Mammary epithelial cell (primary cell): ENCODE measurements around the gene PCMTD2.

ENCODE experiments used
- EZH2 ChIP-seq: IDR thresholded peaks from 2 replicates; pipeline ENCODE4 v1.6.1; 2012; ENCODE audit warnings: low read length, inconsistent platforms, borderline replicate concordance
- TF ChIP-seq, protein P1 (sequence below), 2 donors: IDR thresholded peaks in 1 of 2; conservative IDR thresholded peaks in 1 of 2; 2 replicates each; pipeline ENCODE4 v1.5.1; 2011 to 2012; ENCODE audit warnings: inconsistent platforms in 2 of 2, low read length in 2 of 2, mild to moderate bottlenecking in 2 of 2, control low read depth in 1 of 2, low read depth in 1 of 2; ENCODE audit not compliant: insufficient read depth in 1 of 2; ENCODE audit errors: extremely low read depth in 1 of 2

DNA sequence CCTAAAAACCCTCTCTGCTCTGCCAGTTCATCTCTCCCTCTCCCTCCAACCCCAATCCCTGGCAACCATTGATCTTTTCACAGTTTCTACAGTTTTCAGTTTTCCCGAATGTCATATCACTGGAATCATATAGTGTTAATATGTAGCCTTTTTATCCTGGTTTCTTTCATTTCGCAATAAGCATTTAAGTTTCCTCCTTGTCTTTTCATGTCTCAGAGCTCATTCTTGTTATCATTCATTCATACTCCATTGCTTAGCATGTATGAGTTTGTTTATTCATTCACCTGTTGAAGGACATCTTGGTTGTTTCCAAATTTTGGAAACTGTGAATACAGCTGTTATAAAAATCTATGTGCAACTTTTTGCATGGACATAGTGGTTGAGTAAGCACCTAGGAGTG is 5.5 kb upstream of the PCMTD2 start:
- TF ChIP-seq, protein P1, sequence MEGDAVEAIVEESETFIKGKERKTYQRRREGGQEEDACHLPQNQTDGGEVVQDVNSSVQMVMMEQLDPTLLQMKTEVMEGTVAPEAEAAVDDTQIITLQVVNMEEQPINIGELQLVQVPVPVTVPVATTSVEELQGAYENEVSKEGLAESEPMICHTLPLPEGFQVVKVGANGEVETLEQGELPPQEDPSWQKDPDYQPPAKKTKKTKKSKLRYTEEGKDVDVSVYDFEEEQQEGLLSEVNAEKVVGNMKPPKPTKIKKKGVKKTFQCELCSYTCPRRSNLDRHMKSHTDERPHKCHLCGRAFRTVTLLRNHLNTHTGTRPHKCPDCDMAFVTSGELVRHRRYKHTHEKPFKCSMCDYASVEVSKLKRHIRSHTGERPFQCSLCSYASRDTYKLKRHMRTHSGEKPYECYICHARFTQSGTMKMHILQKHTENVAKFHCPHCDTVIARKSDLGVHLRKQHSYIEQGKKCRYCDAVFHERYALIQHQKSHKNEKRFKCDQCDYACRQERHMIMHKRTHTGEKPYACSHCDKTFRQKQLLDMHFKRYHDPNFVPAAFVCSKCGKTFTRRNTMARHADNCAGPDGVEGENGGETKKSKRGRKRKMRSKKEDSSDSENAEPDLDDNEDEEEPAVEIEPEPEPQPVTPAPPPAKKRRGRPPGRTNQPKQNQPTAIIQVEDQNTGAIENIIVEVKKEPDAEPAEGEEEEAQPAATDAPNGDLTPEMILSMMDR (conservative IDR thresholded peaks at IDR 0.05 in 1 of 2, IDR thresholded peaks at IDR 0.05 in 1 of 2; ENCODE audit: extremely low read depth in 1 of 2, insufficient read depth in 1 of 2, low read depth in 1 of 2, low read length in 2 of 2): no peak
- TF ChIP-seq EZH2: no peak
